Measurements from ENCODE around the gene ADARB1. TPM values are rescaled to one million over a fixed set of nuclear protein-coding genes. Genes with fewer than 3 reads are reported as not detected.

Gene ADARB1
- total RNA-seq, 4 donors from 2014 or later = 3.4 to 15.6 (median 5.7) TPM

GRCh38 chr21:45069711-45070110 is 4.7 kb upstream of the ADARB1 start:
- no peak overlapping the region for H3K27ac ChIP-seq
- intact Hi-C loops (cut with DNase I) = no loop called here
- no peaks in the 10 kb centered on the region for H3K27me3 ChIP-seq
- peaks cover 6 to 12% (median 6%) of the 10 kb centered on the region in 3 donors for H3K4me1 ChIP-seq
- no peaks in the 10 kb centered on the region for H3K36me3 ChIP-seq
- no peaks in the 10 kb centered on the region for H3K9me3 ChIP-seq
- TF ChIP-seq POLR2A (IDR thresholded peaks at IDR 0.05) (no peak), CTCF (IDR thresholded peaks at IDR 0.05) (no peak)
- WGBS, 2 donors = 56 to 75% methylated on average over 5 of the region's 5 CpGs
- no peak for DNase-seq
- H3K4me3 ChIP-seq = no peak overlapping the region

- Histone ChIP-seq H3K9me3 (no peaks in the 10 kb centered on the region), H3K27ac (no peak overlapping the region), H3K4me3 (no peak overlapping the region), H3K27me3 (peaks cover 0 to 8% (median 0%) of the 10 kb centered on the region in 4 donors), H3K4me1 (peaks cover 6 to 26% (median 17%) of the 10 kb centered on the region in 3 donors), H3K36me3 (no peaks in the 10 kb centered on the region)
- DNase-seq = no peak
- 84 to 90% methylated on average over 20 to 22 of the region's 24 CpGs for WGBS, 2 donors
- intact Hi-C loops (cut with DNase I) = no loop called here
- TF ChIP-seq CTCF (IDR thresholded peaks at IDR 0.05) (no peak), POLR2A (IDR thresholded peaks at IDR 0.05) (no peak)
Observed at GRCh38 chr21:45071078-45071873, 3.1 kb upstream of the ADARB1 start.

GRCh38 chr21:45071874-45072737 is 2.3 kb upstream of the ADARB1 start:
- 83 to 84% methylated on average over 10 to 11 of the region's 32 CpGs for WGBS, 2 donors
- intact Hi-C loops (cut with DNase I) = no loop called here
- H3K4me1 ChIP-seq = peaks cover 6 to 32% (median 17%) of the 10 kb centered on the region in 3 donors
- TF ChIP-seq POLR2A (IDR thresholded peaks at IDR 0.05) (no peak), CTCF (IDR thresholded peaks at IDR 0.05) (no peak)
- H3K27ac ChIP-seq = no peak overlapping the region
- H3K27me3 ChIP-seq = peaks cover 0 to 8% (median 0%) of the 10 kb centered on the region in 4 donors
- H3K36me3 ChIP-seq = no peaks in the 10 kb centered on the region
- no peak for DNase-seq
- H3K9me3 ChIP-seq = no peaks in the 10 kb centered on the region
- H3K4me3 ChIP-seq = no peak overlapping the region

GRCh38 chr21:45072738-45073300 is 1.6 kb upstream of the ADARB1 start:
- Histone ChIP-seq H3K9me3 (no peaks in the 10 kb centered on the region), H3K36me3 (no peaks in the 10 kb centered on the region), H3K27ac (no peak overlapping the region), H3K4me1 (peaks cover 6 to 32% (median 17%) of the 10 kb centered on the region in 3 donors), H3K4me3 (peak overlapping the region in 1 of 4 donors; percentile 94), H3K27me3 (peaks cover 0 to 8% (median 0%) of the 10 kb centered on the region in 4 donors)
- no peak for DNase-seq
- TF ChIP-seq CTCF (IDR thresholded peaks at IDR 0.05) = no peak
- no peak for TF ChIP-seq POLR2A (IDR thresholded peaks at IDR 0.05)
- WGBS, 2 donors = 89 to 95% methylated on average over 23 to 25 of the region's 29 CpGs
- intact Hi-C loops (cut with DNase I) = no loop called here
